ENCODE measurements around the gene STAU1.

The STAU1 gene

DNA sequence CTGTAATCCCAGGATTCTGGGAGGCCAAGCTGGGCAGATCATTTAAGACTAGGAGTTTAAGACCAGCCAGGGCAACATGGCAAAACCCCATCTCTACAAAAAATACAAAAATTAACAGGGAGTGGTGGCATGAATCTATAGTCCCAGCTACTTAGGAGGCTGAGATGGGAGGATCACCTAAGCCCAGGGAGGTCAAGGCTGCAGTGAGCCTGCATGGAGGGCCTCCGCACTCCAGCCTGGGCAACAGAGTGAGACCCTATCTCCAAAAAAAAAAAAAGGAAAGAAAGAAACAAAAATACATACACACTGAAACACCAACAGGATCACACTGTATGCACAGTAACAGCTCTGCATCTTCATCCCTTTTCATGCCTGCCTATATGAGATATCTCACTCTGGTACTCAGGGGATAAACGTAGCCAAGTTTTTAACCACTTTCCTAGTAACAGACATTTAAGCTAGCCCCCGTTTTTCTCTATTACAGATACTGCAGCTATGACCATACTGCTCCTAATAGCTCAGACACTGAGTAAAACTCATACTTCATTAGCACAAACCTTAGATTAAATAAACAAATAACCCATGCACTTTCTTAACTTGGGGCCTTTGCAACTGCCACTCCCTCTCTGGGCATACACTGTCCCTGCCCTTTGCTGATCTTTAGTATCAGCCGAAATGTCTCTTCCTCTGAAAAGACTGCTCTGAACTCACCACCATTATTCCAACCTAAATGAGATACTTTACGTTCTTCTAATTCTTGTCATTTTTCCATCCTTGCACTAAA is 41.5 kb downstream of the STAU1 start (continued):
- TF ChIP-seq ZFP30 (CRISPR knock-in tag; IDR thresholded peaks at IDR 0.05), result no peak
- TF ChIP-seq, protein P1, sequence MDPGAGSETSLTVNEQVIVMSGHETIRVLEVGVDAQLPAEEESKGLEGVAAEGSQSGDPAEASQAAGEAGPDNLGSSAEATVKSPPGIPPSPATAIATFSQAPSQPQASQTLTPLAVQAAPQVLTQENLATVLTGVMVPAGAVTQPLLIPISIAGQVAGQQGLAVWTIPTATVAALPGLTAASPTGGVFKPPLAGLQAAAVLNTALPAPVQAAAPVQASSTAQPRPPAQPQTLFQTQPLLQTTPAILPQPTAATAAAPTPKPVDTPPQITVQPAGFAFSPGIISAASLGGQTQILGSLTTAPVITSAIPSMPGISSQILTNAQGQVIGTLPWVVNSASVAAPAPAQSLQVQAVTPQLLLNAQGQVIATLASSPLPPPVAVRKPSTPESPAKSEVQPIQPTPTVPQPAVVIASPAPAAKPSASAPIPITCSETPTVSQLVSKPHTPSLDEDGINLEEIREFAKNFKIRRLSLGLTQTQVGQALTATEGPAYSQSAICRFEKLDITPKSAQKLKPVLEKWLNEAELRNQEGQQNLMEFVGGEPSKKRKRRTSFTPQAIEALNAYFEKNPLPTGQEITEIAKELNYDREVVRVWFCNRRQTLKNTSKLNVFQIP (CRISPR knock-in tag; IDR thresholded peaks at IDR 0.05; ENCODE audit: borderline replicate concordance, low read depth), result no peak

DNA sequence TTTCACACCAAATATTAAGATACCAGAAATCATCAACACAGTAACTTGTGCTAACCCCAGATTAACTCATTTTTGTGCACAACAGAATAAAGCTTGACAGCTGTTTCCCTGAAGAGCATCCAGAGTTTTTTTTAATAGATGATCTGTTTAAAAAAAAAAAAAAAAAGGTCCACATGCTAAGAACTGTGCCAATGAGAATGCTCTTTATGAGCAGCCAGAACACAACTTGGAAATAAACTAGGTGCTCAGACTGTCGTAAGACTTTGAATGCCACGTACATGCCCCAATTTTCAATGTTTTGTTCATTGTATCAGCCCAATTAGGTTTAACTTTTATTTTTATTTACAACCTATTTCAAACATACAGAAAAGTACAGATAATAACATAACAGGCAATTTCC is 47.3 kb downstream of the STAU1 start:
- peak; percentile 67 for ATAC-seq
- TF ChIP-seq, protein P1 (CRISPR knock-in tag; IDR thresholded peaks at IDR 0.05; ENCODE audit: borderline replicate concordance, low read depth), result no peak
- no peak for TF ChIP-seq GLIS3 (CRISPR knock-in tag; IDR thresholded peaks at IDR 0.05)
- no peak for TF ChIP-seq ZNF565 (CRISPR knock-in tag; conservative IDR thresholded peaks at IDR 0.05; ENCODE audit: low read depth)
- TF ChIP-seq, protein P2, sequence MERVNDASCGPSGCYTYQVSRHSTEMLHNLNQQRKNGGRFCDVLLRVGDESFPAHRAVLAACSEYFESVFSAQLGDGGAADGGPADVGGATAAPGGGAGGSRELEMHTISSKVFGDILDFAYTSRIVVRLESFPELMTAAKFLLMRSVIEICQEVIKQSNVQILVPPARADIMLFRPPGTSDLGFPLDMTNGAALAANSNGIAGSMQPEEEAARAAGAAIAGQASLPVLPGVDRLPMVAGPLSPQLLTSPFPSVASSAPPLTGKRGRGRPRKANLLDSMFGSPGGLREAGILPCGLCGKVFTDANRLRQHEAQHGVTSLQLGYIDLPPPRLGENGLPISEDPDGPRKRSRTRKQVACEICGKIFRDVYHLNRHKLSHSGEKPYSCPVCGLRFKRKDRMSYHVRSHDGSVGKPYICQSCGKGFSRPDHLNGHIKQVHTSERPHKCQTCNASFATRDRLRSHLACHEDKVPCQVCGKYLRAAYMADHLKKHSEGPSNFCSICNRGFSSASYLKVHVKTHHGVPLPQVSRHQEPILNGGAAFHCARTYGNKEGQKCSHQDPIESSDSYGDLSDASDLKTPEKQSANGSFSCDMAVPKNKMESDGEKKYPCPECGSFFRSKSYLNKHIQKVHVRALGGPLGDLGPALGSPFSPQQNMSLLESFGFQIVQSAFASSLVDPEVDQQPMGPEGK (CRISPR knock-in tag; IDR thresholded peaks at IDR 0.05; ENCODE audit: borderline replicate concordance), result no peak
- no peak for TF ChIP-seq OSR1 (CRISPR knock-in tag; IDR thresholded peaks at IDR 0.05)
- TF ChIP-seq ESRRG (CRISPR knock-in tag; IDR thresholded peaks at IDR 0.05), result no peak
- no peak for TF ChIP-seq TOX (CRISPR knock-in tag; IDR thresholded peaks at IDR 0.05; ENCODE audit: borderline replicate concordance)
- no peak for TF ChIP-seq PPARA (CRISPR knock-in tag; IDR thresholded peaks at IDR 0.05; ENCODE audit: borderline replicate concordance)

DNA sequence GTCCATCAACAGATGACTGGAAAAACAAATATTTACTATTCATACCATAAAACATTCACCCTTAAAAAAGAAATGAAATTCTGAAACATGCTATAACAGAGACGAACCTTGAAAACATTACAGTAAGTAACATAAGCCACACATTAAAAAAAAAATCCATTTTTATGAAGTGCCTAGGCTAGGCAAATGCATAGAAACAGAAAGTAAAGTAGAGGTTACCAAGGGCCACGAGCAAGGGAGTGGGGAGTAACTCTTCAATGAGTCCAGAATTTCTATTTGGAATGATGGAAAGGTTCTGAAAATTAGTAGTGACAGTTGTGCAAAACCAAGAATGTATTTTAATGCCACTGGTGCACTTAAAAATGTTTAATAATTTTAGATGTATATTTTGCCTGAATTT is 47.7 kb downstream of the STAU1 start:
- peak; percentile 85 for ATAC-seq
- TF ChIP-seq, protein P3, sequence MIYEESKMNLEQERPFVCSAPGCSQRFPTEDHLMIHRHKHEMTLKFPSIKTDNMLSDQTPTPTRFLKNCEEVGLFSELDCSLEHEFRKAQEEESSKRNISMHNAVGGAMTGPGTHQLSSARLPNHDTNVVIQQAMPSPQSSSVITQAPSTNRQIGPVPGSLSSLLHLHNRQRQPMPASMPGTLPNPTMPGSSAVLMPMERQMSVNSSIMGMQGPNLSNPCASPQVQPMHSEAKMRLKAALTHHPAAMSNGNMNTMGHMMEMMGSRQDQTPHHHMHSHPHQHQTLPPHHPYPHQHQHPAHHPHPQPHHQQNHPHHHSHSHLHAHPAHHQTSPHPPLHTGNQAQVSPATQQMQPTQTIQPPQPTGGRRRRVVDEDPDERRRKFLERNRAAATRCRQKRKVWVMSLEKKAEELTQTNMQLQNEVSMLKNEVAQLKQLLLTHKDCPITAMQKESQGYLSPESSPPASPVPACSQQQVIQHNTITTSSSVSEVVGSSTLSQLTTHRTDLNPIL (CRISPR knock-in tag; IDR thresholded peaks at IDR 0.05; ENCODE audit: low read depth), result no peak
- TF ChIP-seq CSDC2 (CRISPR knock-in tag; IDR thresholded peaks at IDR 0.05), result no peak
- TF ChIP-seq ISL1 (CRISPR knock-in tag; IDR thresholded peaks at IDR 0.05), result no peak

DNA sequence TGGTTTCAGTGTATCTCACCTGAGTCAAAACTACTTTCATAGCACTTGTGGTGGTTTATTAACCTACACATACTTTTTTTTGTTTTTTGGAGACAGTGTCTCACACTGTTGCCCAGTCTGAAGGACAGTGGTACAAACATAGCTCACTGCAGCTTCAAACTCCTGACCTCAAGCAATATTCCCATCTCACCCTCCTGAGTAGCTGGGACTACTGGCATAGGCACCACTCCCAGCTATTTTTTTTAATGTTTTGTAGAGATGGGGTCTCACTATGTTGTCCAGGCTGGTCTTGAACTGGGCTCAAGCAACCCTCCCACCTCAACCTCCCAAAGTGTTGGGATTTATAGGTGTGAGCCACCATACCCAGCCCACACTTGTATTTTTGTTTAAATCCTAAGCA is 49.7 kb downstream of the STAU1 start:
- no peak for TF ChIP-seq ZNF8 (CRISPR knock-in tag; IDR thresholded peaks at IDR 0.05)
- no peak for TF ChIP-seq PPARA (CRISPR knock-in tag; IDR thresholded peaks at IDR 0.05; ENCODE audit: borderline replicate concordance)
- no peak for TF ChIP-seq CSDC2 (CRISPR knock-in tag; IDR thresholded peaks at IDR 0.05)
- TF ChIP-seq, protein P4, sequence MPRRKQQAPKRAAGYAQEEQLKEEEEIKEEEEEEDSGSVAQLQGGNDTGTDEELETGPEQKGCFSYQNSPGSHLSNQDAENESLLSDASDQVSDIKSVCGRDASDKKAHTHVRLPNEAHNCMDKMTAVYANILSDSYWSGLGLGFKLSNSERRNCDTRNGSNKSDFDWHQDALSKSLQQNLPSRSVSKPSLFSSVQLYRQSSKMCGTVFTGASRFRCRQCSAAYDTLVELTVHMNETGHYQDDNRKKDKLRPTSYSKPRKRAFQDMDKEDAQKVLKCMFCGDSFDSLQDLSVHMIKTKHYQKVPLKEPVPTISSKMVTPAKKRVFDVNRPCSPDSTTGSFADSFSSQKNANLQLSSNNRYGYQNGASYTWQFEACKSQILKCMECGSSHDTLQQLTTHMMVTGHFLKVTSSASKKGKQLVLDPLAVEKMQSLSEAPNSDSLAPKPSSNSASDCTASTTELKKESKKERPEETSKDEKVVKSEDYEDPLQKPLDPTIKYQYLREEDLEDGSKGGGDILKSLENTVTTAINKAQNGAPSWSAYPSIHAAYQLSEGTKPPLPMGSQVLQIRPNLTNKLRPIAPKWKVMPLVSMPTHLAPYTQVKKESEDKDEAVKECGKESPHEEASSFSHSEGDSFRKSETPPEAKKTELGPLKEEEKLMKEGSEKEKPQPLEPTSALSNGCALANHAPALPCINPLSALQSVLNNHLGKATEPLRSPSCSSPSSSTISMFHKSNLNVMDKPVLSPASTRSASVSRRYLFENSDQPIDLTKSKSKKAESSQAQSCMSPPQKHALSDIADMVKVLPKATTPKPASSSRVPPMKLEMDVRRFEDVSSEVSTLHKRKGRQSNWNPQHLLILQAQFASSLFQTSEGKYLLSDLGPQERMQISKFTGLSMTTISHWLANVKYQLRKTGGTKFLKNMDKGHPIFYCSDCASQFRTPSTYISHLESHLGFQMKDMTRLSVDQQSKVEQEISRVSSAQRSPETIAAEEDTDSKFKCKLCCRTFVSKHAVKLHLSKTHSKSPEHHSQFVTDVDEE (CRISPR knock-in tag; IDR thresholded peaks at IDR 0.05), result no peak
- TF ChIP-seq, protein P2 (CRISPR knock-in tag; IDR thresholded peaks at IDR 0.05; ENCODE audit: borderline replicate concordance), result no peak
- no peak for TF ChIP-seq OSR1 (CRISPR knock-in tag; IDR thresholded peaks at IDR 0.05)
- TF ChIP-seq, protein P3 (CRISPR knock-in tag; IDR thresholded peaks at IDR 0.05; ENCODE audit: low read depth), result no peak
- no peak for TF ChIP-seq ZFP30 (CRISPR knock-in tag; IDR thresholded peaks at IDR 0.05)
- no peak for TF ChIP-seq ZNF565 (CRISPR knock-in tag; conservative IDR thresholded peaks at IDR 0.05; ENCODE audit: low read depth)
- TF ChIP-seq, protein P1 (CRISPR knock-in tag; IDR thresholded peaks at IDR 0.05; ENCODE audit: borderline replicate concordance, low read depth), result no peak
- no peak for TF ChIP-seq BACH2 (CRISPR knock-in tag; IDR thresholded peaks at IDR 0.05; ENCODE audit: borderline replicate concordance)
- no peak for TF ChIP-seq ESRRG (CRISPR knock-in tag; IDR thresholded peaks at IDR 0.05)
- TF ChIP-seq ISL1 (CRISPR knock-in tag; IDR thresholded peaks at IDR 0.05), result no peak

More for the DNA sequence above, 49.7 kb downstream of the STAU1 start:
- no peak for ATAC-seq
